ENCODE measurements around the gene PLK5. TPM values are rescaled to one million over a fixed set of nuclear protein-coding genes. Genes with fewer than 3 reads are reported as not detected.
A peak's percentile ranks its signal among the peaks of the same experiment; 100 is the strongest.
"Not testable (repeated sequence)": the region's sequence is repeated elsewhere in the genome, so short reads cannot be mapped to it uniquely, and the experiment has no call there.

PLK5 gene
- total RNA-seq, 1 donor from 2014 or later, result 0.51 TPM

DNA sequence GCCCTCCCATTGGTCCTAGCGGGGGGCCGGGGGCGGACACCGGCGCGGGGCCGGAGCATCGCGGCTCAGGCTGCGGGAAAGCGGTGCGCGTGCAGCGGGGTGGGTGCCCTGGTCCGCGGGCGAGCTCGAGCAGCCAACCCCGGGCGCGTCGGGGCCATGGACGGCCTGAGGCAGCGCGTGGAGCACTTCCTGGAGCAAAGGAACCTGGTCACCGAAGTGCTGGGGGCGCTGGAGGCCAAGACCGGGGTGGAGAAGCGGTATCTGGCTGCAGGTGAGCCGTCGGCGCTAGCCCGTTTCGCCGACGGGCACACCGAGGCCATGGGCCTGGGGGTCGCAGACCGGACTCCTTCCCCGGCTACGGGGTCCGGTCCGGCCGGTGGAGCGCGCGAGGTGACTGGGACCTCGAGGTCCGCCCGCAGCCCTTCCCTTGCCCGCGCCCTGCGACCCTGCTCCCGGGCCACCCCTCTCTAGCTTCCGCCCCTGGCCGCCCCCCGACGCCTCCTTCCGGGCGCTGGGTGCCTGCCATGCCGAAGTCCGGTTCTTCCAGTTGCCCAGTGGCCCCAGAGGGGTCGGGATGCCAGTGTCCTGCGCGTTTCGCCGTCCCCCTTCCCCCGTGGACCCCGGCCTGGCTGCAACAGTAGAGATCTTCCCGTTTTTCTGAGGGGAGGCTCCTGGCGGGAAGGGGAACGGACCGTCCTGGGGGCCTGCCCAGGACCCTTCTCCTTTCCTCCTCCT lies 32.6 kb upstream of the PLK5 start, which contains the start of gene REEP6:
Gene REEP6, plus strand, starts transcription at position 68 of the 735 bp plus-strand sequence. Its CDS starts 89 bp downstream, at position 157.
- no peak for DNase-seq

DNA sequence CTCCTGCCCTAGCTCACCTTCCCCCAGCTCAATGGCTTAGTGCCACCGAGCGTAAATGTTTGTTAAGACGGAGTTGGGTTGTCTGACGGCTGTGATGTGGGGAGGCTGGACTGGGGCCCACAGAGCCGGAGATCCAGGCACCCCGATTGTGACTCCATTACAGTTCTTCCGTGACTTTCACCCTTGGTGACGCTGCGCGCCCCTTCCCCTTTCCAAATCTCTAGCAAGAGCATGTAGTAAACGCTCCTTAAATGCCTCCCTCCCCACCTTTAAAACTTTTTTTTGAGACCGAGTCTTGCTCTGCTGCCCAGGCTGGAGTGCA lies 32.1 kb upstream of the PLK5 start:
- no peak for DNase-seq

DNA sequence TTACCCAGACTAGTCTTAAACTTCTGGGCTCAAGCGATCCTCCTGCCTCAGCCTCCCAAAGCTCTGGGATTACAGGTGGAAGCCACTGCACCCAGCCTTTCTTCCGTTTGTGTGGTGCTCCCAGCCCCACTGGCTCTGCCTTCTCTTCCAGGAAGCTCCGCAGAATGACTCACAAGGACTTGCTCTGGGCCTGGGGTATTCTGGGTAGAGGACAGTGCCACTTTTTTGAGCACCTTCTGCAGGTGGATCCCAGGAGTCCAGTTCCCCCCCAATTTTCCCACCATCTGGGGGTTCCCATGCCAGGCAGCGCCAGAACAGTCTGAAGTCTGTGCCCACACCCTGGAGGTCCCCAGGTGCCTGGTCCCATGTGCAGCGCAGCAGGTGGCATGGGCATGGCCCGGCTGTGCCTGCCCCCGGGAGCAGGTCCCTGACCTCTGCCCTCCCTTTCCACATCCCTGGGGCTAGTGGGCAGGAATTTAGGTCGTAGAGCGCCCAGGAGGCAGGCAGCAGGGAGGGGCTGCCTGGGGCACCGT lies 31.3 kb upstream of the PLK5 start:
- no peak for DNase-seq

DNA sequence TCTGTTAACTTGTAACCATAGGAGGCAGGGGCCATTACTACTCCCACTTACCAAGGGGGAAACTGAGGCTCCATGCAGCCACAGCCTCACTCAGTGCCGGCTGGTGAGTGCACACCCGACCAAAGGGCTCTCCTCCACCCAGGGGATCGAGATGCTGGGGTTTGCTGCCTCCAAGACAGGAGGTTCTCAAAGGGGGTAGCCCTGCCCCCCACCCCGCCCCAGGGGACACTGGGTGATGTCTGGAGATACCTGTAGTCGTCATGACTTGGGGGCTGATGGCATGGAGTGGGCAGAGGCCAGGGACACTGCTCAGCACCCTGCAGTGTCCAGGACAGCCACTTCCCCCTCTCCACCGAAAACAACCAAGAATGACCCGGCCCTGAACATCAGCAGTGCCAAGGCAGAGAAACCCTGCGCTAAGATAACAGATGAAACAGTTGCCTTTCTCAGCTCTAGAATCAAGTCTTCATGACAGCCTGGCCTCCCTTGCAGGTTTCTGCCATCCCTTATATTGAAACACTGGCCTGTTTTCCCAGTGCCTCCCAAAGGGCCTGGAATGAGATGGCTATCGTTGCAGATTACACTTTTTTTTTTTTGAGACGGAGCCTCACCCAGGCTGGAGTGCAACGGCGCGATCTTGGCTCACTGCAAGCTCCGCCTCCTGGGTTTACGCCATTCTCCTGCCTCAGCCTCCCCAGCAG lies 29.6 kb upstream of the PLK5 start:
- DNase-seq, result no peak

DNA sequence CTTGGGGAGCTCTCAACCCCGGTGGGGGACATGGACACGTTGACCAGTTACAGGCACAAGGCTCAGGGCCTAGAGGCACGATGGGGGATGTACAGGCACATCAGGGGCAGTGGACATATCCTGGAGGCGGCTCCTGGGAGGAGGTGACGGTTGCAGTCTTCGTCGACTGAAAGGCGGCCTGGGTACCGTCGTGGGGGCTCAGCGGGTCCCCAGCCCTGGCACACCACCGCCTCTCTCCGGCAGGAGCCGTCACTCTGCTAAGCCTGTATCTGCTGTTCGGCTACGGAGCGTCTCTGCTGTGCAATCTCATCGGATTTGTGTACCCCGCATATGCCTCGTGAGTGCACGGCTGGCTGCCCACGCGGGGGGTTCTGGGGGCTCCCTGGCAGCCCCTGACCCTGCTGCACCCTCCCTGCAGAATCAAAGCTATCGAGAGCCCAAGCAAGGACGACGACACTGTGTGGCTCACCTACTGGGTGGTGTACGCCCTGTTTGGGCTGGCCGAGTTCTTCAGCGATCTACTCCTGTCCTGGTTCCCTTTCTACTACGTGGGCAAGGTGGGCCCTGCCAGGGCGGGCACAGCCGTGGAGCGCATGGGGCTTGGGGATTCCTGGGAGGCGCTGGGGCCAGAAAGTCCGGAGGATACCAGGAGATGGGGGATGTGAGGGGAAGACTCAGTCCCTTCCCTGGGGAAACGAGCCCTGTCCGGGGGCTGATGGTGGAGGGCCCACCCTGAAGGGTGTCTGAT lies 28.7 kb upstream of the PLK5 start:
- no peak for DNase-seq

DNA sequence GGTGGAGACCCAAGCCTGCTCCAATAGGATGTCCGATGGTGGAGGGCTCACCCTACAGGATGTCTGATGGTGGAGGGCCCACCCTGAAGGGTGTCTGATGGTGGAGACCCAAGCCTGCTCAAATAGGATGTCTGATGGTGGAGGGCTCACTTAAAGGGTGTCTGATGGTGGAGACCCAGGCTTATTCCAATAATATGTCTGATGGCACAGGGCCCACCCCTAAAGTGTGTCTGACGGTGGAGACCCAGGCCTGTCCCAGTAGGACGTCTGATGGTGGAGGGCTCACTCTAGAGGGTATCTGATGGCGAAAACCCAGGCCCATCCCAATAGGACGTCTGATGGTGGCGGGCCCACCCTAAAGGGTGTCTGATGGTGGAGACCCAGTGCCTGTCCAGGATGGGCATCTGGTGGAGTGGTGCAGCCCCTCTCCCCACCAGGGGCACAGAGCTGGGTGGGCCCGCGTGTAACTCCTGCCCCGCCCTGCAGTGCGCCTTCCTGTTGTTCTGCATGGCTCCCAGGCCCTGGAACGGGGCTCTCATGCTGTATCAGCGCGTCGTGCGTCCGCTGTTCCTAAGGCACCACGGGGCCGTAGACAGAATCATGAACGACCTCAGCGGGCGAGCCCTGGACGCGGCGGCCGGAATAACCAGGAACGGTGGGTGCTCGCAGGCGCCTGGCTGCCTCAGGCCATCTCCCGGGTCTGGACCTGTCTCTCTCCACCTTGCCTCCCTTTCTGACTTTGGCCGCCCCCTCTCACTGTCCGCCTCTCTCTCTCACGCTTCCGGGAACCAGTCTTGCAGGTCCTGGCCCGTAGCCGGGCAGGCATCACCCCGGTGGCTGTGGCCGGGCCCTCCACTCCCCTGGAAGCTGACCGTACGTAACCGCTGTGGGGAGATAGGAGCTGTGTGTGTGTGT lies 27.8 kb upstream of the PLK5 start:
- no peak for DNase-seq

DNA sequence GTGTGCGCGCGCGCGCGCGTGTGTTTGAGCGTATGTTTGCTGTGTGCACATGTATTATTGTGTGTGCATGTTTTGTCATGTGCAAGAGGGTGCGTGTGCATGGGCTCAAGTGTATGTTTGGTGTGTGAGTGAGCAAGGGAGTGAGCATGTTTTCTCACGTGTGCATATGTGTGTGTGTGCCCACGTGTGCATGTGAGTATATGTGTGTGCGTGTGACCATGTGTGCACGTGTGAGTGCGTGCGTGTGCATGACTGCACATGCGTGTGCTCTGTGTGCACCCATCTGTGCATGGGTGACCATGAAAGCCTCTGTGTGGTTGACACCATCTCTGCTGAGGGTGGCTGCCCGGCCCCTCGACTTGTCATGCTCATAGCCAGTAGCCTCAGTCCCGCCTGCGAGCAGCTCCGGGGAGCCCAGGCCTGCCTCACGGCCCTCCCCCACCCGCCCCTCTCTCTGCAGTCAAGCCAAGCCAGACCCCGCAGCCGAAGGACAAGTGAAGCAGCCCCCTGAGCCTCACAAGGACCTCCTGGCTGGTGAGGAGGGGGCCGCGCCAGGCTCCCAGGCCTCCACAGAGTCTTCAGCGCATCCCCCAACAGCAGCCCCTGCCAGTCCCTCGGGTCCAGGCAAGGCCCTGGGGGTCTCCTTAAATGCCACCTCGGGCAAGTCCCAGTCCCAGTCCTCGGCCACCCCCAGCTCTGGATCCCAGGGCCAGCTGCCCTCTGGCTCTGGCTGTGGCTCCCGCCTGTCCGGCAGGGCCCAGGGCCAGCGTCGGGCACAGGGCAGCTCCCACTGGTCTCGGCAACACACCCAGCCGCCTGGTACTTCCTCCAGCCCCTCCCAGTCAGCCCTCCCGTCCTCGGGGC lies 26.9 kb upstream of the PLK5 start:
- no peak for DNase-seq

DNA sequence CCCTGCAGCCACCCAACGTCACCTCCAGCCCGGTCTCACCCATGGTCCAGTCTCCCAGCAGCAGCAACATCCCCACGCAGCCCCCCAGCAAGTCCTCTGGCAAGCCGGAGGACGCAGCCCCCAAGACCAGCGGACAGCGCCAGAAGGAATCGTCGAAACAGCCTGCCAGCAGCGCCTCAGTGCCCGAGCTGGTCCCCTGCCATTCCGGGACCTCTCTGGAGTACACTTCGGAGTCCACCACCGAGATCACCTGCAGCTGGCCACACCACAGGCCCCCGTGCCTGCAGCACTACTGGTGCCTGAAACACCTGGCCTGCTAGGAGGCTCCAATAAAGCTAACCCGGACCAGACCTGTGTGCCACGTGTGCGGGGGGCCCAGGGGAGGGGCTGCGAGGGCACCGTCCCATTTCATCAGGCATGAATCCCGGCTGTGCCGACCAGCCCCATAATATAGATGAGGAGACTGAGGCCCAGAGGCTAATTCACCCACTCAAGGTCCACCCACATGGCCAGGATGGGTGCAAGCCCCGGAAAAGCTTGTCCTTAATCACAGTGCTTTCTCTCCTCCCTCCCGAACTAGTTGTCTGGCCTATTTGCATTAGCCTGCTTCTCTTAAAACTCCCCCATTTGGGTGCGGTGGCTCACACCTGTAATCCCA lies 26.2 kb upstream of the PLK5 start:
- no peak for DNase-seq

GRCh38 chr19:1499231-1499630 lies 24.6 kb upstream of the PLK5 start:
- DNase-seq, result not testable (repeated sequence)

- no peak for DNase-seq
Observed at GRCh38 chr19:1501200-1501595, 22.7 kb upstream of the PLK5 start.

- DNase-seq, result no peak
Observed at GRCh38 chr19:1502433-1503088, 21.3 kb upstream of the PLK5 start.

GRCh38 chr19:1503089-1503924 lies 20.6 kb upstream of the PLK5 start:
- DNase-seq, result peak; percentile 52

DNA sequence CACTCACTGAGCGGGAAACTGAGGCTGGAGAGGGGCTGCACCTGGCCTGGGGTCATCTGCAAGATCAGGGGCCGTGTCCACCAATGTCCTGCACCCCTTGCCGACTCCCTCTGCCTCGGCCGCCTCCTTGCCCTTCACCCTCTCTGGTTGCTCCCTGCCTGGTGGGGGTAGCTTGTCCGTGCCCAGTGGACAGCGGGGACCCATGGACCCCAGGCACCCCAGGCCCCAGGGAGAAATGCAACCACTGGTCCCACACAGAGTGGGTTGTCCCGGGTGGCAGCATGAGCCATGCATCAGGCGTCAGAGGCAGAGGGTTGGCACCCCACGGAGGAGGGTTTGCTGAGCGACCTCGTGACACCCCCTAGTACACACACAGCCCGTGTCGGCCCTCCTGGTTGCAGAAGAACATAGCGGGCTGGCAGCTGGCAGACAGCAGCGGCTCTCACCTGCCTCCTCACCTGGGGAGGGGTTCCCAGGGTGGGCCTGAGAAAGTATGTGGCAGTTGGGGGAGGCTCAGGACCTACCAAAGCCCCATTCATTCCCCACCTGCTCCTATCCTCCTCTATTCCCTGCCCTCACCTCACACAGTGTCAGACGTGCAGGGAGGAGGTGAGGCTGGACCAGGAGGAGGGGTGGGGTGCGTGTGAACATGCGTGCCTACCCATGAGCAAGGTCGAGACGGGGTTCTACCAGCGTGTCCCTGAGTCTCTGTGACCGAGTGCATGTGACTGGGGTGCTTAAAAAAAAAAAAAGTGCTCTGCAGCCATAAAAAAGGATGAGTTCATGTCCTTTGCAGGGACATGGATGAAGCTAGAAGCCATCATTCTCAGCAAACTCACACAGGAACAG lies 19.7 kb upstream of the PLK5 start:
- DNase-seq, result no peak

- DNase-seq, result no peak
Observed at GRCh38 chr19:1505012-1505411, 18.9 kb upstream of the PLK5 start.

GRCh38 chr19:1505991-1506881 lies 17.6 kb upstream of the PLK5 start:
- DNase-seq, result no peak

- DNase-seq, result no peak
Observed at GRCh38 chr19:1507192-1507660, 16.7 kb upstream of the PLK5 start.

All from tongue (tissue), 2 donors.